Kidney tubule cell (primary cell): Measurements from ENCODE around the gene CCDC142.

Experiments
- DNase-seq: peaks from one replicate; pipeline ENCODE4 v3.0.0-alpha.2; 2018; ENCODE audit warnings: low spot score

CCDC142 gene, protein sequence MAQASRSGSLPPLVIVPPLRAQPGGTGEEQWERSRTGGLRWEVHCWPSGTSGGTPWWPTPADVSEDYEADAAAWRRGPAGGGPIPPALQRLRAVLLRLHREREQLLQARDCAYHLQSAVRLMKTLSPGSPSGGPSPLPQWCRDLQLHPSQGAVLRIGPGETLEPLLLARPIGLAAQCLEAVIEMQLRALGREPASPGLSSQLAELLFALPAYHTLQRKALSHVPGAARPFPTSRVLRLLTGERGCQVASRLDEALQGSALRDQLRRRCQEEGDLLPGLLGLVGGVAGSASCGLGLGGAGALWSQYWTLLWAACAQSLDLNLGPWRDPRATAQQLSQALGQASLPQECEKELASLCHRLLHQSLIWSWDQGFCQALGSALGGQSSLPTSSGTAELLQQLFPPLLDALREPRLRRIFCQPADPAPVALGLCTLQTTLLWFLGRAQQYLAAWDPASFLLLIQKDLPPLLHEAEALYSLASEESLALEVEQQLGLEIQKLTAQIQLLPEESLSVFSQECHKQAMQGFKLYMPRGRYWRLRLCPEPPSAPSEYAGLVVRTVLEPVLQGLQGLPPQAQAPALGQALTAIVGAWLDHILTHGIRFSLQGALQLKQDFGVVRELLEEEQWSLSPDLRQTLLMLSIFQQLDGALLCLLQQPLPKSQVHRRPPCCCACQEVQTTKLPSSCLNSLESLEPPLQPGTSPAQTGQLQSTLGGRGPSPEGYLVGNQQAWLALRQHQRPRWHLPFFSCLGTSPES

DNA sequence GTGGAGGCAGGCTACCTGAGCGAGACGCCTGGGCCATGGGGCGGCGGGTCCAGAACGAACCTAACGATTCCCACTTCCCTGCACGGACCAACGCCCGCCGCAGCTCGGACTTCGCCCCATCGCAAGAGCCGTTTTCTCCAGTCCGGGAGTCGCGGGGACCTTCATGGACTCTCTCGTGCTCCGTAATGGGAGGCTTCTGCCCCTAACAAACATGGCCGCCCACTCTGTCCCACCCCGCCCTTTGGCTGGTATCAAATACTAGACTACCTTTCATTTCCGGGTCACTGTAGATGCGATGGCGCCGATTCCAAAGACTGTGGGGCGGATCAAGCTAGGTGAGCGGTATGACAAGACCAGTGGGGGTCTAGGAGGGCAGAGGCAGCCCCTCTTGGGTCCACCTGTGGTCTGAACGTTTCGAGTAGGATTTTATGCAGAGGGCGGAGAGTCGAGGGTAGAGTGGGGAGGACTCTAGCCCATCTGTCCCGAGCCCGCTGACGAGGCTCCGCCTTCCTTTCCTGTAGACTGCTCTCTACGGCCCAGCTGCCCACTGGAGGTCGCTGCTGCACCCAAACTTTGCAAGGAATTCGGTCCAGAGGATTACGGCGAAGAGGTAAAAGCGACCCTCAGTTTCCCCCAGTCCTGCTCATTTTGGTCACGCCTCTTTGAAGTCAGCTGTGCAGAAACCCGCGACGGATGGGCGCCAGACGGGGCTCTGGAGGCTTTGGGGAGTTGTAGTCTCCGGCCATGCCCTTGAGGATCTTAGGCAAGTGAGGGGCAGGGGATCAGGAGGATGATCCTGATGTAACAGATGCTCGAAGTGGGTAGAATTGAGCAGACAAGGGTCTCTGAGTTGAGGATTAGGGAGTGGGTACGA, at the start of gene CCDC142, which contains the start of gene TTC31:
TSS of gene CCDC142 (minus strand) at position 198 of the 874 bp plus-strand sequence. CDS start at position 37, 161 bp downstream.
TSS of gene TTC31 (plus strand) at position 281 of the 874 bp plus-strand sequence. CDS start at position 296, 15 bp downstream.
- DNase-seq, result peak; percentile 95

DNA sequence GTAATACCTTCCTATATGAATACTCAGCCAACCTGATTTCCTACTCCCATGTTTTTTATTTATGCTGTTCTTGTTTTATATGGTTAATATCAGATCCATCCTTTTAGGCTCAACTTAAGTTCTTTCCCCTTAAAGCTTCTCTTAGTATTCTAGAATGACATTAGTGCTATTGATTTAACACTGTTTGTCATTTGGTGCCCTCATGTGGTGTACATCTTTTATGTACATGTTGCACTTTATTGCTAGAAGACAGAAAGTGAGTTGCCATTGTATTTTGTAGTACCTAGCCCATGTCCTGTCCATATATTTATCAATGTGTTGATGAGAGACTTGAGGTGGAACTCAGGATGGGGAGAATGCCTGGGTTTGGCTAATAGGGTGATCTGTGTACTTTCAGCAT, 49.4 kb upstream of the CCDC142 start:
- peak; percentile 44 for DNase-seq

DNA sequence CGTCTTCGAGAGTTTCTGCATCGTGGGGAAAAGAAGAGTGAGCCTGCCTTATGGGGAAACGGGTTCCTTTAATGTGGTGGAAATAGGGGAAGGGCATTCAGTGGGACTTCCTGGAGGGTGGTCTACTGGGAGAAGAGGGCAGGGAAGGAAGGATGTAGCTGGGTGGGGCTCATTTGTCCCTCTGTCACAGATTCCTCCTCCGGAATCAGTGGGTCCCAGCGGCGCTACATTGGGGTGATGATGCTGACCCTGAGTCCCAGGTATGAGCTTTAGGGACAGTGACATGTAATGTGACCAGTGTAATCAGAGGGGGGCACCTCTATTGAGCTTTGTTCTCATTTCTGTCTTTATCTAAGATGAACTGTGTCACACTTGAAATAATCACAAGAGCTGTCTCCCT, 48.9 kb upstream of the CCDC142 start:
- no peak for DNase-seq

DNA sequence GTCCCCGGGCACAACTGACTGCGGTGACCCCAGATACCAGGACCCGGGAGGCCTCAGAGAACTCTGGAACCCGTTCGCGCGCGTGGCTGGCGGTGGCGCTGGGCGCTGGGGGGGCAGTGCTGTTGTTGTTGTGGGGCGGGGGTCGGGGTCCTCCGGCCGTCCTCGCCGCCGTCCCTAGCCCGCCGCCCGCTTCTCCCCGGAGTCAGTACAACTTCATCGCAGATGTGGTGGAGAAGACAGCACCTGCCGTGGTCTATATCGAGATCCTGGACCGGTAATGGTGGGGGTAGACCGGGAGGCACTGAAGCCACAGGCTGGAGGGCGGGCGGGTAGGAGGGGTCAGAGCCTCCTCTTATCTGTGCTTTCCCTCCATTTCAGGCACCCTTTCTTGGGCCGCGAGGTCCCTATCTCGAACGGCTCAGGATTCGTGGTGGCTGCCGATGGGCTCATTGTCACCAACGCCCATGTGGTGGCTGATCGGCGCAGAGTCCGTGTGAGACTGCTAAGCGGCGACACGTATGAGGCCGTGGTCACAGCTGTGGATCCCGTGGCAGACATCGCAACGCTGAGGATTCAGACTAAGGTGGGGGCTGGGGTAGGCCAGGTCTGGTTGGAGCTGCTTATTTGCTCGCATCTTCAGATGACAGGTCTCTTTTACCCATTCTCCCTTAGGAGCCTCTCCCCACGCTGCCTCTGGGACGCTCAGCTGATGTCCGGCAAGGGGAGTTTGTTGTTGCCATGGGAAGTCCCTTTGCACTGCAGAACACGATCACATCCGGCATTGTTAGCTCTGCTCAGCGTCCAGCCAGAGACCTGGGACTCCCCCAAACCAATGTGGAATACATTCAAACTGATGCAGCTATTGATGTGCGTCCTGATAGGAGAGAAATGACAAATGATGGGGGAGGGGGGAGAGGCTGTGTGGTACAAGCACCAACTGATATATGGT, 47.7 kb upstream of the CCDC142 start:
- DNase-seq, result peak; percentile 40

DNA sequence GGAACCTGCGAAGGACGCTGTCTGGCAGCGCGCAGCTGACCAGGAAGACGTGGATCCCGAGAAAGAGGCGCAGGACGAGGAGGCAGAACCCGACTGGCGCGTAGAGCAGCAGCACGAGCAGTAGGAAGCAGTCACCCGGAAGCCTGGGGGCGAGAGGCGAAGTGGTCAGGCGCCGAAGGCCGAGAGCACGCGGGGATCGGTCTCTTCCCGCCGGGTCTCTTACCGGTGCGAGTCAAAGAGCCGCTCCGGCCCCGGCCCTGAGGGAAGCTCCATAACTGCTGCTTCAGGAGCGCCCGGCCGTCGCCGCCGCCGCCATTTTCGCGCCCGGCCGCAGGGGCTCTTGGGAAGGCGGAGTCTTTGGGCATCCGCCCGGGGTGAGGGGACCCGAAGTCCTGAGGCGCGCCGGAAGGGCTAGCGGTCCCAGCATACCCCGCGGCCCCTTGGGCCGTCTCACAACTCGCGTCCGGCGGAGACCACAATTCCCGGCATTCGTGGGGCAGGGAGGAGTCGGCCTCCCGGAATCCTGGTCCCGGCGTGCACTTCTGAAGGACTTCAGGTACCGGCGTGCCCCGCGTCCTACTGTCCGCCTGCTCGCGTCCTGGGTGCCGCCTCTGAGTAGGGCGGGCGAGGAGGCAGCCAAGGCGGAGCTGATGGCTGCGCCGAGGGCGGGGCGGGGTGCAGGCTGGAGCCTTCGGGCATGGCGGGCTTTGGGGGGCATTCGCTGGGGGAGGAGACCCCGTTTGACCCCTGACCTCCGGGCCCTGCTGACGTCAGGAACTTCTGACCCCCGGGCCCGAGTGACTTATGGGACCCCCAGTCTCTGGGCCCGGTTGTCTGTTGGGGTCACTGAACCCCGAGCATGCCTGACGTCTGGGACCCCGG, 46.8 kb upstream of the CCDC142 start, which contains the start of the genes AUP1 and HTRA2:
TSS of gene AUP1 (minus strand) at position 350 of the 882 bp plus-strand sequence. CDS start at position 273, 77 bp downstream.
TSS of gene HTRA2 (plus strand) at position 577 of the 882 bp plus-strand sequence. CDS start at position 651, 74 bp downstream.
- peak; percentile 100 for DNase-seq

DNA sequence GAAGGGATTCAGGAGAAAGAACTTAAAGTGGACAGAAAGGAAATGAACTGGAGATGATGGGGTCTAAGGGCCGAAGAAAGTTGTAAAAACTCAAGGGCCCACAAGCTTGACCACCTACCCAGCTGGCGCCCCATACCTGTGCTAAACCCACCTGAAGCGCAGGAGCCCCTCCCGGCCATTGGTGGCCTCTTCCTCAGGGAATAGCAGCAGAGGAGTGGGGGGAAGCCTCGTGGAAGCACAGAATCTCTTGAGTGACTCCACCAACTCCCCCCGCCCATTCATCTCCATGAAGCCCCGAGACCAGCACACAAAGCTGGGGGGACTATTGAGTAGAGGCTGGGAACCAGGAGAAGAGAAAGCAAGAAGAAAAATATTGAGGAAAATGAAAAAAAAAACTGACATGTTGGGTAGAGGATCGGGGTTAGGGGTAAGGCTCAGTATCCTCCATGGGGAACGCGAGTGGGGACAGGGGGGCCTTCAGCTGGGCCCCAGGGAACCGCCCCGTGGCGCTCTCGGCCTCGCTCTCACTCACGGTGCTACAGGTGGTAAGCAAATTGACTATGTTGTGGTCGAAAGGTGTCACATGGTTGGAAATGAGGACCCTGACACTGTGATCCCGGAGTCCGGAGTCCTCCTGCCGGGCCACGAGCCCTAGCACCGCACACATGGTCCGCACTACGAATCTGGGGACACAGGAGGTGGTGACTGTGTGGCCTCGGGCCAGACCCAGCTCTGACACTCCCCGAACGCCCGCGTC, 46.0 kb upstream of the CCDC142 start:
- no peak for DNase-seq

DNA sequence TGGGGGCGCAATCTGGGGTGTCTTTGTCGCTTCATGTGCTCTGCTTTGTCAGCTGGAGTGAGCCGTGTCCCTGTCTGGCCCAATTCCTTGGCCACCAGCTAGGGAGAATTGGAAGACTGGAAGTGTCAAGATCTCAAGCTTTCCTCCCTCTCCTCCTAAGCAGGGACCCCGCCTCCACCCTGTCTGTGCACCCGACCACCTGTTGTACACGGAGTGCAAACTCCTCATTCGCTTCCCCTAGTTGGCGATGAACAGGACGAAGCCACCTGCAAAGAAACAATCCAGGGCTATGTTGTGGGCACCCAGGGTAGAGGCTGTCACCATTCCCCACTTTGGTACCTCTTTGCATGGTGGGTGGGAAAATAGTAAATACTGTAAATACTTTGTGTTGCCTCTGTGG, 44.9 kb upstream of the CCDC142 start:
- no peak for DNase-seq

DNA sequence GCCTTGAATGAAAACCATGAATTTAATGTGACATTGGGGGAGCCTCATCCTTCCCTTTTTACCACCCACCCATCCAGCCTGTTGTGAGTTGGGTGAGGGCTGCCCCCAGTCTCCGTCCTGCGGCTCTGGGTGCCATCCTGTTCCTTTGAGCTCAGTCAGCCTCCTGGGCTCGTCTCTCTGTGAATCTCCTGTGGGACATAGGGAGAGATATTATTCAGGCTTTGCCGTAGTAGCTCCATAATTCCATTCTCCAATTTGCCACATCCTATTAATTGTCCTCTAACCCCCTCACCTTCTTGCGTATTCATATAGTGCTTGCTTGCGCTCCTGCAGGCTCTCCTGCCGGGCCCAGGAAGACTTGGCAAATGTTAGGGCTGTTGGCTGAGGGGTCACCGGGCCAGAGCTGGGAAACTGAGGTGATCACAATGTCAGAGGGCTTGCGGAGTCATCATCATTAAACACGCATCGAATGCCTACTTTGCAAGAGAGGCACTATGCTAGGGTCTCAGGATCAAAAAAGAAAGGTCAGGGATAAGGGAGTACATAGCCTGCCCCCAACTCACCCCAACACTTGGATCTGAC, 43.9 kb upstream of the CCDC142 start:
- no peak for DNase-seq

DNA sequence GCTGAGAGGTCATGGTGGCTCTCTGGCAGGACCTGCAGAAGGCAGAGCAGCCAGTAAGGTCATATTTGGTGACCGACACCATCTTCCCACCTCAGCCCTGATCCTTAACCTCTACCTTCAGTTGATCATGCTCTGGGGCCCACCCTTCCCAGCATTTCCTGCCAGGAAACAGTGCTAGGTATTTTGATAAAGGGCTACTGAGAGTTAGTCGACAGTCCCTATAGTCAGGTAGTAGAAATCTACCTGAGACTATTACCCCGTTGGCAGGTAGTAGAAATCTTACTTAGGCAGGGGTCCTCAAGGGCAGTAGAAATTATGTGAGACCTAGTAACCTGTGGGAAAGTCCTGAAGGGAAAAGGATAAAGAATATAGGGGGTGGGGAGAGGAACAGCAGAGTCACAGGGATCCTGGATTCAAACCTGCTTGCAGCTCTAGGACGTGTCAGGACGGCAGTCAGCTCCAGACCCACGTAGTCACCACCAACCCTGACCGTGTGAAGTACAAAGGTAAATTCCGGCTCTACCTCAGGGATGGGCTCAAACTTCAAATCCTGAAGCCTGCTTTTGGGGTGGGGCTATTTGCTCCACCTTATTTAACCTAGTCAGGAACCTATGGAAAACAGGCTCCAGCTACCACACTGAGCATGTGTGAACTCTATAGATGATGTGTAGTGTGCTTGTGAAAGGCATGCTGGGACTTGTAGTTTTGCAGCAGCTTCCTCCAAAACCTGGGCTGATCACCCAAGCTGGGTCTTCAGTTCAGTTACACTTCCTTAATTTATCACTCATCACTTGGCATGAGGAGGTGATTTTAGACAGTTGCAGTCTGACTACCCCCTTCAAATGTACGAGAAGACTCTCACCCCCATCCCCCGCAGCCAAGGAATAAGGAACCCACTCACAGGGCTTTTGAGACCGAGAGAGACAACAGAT, 43.2 kb upstream of the CCDC142 start, which contains the start of gene DQX1:
TSS of gene DQX1 (minus strand) at position 515 of the 932 bp plus-strand sequence. CDS start at position 13, 502 bp downstream.
- no peak for DNase-seq

DNA sequence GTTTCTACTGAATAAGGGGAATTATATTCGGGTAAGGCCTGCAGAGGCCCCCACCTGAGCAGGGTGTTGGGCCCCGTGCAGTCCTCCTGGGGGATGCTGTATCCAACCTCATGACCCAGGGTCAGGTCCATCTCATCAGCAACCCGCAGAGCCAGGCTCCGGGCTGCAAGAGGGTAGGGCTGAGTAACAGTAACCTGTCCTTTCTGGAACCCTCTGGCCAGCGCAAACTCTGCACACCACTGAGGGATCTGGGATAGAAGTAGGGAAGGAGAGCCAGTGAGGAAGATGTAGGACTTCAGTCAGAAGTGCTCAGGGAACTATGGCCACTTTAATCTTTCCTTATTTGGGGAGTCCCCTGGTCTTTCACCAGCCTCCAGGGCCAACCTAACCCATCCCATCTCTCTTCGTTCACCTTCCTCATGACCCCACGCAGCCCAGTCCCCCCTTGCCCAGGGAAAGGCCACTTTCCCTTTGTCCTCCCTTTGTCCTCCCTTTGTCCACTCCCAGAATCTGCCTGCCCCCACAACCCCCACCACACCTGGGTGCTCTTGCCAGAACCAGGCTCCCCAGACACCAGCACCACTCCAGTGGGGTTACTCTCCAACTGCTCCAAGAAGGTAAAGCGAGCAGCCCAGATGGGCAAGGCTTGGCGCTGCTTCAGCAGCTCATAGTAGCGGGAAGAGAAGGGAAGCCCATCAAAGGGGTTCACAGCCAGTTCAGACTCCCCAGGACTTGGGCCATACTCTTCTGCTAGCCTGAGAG, 42.3 kb upstream of the CCDC142 start:
- DNase-seq, result no peak

DNA sequence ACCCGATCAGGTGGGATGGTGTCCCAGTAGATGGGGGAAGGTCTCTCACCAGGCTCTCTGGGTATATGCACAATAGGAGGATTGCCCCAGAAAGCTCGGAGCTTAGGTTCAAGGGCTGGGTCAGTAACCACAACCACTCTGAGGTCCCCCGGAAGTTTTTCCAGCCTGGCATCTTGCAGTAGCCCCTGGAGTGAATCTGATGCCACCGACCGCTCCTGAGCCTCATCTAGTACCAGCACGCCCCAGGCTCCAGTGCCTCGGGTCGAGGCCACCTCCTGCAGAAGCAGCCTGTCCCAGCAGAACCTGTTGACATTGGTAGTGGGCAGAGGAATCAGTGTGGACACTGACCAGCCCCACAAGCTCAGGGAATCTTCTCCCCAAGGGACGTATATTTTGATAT, 41.2 kb upstream of the CCDC142 start:
- DNase-seq, result no peak

DNA sequence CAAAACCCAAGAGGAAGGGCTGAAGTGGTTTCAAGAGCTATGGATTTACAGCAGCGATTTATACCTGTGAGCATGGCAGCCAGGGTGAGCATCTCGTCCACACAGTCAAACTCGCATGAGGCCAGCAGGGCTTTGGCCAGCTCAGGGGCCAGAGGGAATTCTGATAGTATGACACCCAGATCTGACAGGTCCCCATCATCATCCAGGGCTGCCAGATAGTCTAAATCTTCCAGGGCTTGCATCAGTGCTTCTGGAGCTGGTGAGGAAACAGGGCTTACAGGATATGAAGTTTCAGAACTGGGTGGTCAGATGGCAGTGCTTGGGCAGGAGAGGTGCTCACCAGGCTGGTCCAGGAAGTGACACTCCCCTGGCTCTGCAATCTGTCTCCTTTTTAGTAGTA, 39.7 kb upstream of the CCDC142 start:
- no peak for DNase-seq

DNA sequence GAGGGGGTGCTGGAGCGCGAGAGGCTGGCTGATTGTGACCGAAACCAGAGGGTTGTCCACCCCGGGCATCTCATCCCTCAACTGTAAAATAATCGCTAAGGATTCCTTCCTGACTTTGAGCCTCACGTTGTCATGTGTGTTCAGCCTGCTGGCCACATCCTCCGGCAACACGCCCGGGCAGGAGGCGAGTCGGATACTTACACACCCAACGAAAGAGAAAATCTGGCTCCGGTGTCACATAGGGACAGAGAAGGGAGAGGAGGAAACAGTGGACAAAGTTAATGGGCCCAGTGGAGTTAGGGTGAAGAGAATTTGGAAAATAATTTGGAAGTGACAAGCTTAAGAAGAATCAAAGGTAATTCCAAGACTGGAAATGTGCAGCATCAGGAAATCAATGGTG, 33.9 kb upstream of the CCDC142 start:
- DNase-seq, result no peak

DNA sequence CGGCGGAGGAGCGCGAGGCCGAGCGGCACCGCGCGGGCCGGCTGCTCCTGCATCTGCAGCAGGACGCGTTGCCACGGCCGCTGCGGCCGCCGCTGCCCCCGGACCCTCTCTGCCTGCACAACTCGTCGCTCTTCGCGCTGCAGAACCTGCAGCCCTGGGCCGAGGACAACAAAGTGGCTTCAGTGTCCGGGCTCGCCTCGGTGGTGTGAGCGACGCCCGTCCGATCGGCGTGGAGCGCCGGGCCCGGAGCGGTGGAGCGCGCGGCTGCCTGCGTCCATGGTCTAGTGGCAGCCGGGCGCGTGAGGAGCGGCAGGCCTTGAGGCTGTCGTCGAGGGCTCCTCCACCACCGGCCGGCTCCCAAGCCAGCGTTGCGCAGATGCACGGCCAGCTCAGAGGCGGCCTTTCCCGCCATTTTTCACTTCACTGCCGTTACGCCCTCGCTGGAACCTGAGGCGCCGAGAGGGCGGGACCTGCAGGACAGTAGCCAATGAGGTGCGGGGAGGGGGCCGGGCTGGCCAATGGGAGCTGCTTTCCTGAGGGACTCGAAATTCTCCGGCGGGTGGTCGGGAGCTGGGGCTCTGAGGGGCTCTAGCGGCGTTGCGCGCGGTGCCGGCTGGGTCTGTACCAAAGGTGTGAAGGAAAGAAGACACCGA, 33.3 kb upstream of the CCDC142 start:
- DNase-seq, result peak; percentile 46

DNA sequence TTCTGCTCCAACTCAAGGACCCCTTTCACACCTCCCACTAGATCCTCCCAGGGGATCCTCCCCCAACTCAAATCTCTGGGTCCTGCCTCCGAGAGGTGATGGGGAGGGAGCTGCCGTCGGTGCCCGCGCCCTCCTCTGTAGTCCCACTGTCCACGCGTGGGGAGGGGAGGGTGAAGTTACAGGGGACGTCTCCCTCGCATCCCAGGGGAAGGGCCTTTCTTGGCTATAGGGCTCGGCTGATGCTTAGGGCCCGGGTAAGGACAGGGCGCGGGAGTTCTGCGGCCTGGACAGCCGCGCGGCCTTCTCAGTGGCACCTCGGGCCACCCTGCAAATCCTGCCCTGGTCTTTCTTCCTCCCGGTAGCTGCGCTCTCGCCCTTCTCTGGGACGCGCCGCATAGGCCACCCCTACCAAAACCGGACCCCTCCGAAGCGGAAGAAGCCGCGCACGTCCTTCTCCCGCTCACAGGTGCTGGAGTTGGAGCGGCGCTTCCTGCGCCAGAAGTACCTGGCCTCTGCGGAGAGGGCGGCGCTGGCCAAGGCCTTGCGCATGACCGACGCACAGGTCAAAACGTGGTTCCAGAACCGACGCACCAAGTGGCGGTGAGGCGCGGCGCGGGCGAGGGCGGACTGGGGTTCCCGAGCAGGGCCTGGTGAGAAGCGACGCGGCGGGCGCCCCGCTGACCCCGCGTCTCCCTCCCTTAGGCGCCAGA, 32.6 kb upstream of the CCDC142 start:
- no peak for DNase-seq
